Epidermal melanocyte (primary cell): ENCODE data around the gene SSC5D.

ENCODE experiments used
- DNase-seq: peaks from one replicate; pipeline ENCODE4 v3.0.0; 2011; ENCODE audit warnings: low spot score; ENCODE audit not compliant: insufficient read length

SSC5D gene

DNA sequence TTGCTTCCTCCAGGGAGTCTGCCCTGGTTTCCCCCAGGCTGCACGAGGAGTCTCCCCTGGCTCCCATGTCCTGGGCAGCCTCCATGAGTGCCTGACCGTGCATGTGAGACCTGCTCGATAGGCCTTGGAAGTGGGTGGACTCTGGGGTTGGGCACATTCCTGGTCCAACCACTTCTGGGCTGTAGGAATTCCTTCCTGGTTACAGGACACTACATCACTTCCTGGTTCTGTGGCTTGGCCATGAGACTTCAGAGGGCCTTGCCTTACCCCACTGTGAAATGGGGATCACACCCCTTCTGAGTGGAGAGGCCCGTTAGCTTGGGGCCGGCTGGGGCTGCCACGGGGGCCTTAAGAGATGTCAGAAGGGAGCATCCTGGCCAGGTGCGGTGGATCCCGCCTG, 15.8 kb upstream of the SSC5D start:
- no peak for DNase-seq

DNA sequence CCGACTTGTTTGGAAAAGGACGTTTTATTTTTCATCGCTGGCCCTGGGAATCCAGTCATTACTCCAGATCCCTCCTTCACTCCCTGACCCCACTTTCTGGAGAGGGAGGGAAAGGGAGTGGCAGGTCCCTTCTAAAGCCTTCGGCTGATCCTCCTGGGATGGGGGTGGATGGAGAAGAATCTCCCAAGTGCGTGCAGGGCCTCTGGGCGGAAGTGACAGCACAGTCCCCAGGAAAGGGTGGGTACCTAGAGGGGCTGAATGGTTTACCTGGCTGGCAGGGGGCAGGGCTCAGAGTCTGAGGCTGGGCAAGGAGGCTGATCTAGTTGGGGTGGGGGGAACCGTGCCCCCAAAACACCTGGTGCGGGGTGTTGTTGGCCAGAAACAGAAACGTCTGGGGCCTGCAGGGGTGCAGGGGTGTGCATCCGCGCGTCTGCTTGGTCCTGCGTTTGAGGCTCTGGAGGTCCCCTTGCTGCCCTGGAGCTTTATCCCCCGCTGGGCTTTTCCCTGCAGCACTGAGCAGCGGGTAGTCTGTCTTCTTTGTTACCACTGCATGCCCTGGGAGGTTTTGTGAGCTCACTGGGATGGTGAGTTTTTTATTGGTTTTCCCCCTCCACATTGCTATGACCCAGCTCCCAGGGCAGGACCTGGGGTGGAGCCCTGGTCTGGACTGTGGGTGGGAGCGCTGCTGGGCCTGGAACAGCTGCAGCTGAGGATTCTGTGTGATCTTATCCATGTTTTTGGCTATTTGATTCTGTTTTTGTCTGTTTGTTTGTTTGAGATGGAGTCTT, 14.8 kb upstream of the SSC5D start:
- no peak for DNase-seq

DNA sequence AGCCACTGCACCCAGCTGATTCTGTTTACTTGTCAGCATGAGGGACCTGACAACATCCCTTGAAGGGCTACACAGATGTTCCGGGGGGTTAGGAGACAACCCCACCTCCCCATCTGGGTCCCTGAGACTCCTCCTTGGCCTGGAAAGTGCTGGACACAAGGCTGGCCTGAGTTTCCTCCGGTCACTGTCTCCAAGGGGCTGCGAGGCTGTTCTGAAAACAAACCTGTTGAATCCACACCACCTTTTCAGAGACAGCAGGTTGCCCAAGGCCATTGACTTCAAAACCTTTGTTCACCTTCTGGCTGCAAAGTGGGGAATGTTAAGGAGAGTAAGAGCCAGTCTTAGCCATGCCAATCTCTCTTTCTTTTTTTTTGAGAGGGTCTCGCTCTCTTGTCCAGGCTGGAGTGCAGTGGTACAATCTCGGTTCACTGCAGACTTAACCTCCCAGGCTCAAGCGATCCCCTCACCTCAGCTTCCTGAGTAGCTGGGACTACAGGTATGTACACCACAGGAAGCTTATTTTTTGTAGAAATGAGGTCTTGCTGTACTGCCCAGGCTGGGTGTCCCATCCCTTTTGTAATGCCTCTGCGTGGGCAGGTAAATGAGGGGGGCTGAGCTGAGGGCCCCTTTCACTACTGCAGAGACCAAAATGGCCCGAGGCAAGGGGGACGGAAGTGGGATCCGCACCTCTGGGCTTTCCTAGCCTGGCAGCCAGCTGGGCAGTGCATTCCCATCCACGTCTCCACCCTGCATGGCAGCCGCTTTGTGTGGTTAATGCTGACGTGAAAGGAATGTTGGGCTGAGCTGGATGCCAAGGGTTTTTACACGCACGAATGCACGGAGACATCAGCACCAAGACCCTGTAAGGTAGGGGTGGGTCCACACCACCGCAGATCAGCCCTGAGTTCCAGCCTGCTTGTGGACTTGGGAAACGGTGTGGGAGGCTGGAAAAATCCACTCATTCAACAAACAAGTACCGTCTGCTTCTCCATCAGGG, 13.7 kb upstream of the SSC5D start:
- DNase-seq, result no peak

DNA sequence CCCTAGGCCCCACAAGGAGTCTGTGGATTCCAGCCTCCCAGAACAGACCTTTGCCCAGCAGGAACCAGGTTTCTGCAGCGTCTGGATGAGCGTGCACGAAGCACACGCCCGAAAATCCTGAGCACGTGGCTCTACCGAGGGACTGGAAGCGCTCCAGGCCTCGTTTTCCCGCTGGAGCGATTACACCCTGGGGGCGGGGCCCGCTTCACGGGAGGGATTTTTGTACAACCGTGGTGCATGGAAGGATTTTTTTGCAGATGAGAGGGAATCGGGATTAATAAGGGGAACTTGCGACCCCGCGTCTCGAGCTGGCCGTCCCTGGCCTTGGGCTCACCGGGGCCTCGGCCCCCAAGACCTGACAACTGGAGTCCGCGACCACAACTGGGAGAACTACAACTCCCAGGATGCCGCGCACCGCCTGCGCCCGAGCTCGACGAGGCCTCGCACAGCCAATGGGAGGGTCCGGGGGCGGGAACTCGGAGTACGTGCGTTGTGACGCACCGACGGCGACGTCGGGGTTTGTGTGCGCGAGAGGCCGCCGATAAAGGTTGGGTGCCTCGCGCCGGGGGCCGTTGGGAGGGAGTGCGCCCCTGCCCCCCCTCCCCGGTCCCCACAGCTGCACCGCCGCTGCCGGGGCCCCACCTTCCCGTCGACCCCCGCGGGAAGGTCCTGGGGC, 12.0 kb upstream of the SSC5D start, which contains the start of gene ZNF628:
TSS of gene ZNF628 (plus strand) at position 518 of the 676 bp plus-strand sequence. CDS start 3,294 bp downstream, outside the sequence.
- peak; percentile 100 for DNase-seq

DNA sequence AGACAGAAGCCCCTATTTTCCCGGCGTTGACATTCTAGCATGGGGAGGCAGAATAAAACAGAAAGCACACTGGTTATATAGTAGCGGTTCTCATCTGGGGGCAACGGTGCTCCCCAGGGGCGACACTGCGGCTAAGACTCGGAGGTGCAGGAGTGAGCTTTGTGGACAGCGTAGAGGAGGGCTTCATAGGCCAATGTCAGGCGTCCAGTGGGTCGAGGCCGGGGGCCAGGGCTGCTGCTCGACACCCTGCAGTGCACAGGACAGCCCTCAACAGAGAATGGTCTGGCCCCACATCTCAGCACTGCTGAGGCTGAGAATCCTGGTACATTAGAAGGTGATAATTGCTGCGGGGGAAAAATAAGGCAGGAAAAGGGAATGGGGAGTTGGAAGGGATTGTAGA, 10.3 kb upstream of the SSC5D start:
- no peak for DNase-seq

DNA sequence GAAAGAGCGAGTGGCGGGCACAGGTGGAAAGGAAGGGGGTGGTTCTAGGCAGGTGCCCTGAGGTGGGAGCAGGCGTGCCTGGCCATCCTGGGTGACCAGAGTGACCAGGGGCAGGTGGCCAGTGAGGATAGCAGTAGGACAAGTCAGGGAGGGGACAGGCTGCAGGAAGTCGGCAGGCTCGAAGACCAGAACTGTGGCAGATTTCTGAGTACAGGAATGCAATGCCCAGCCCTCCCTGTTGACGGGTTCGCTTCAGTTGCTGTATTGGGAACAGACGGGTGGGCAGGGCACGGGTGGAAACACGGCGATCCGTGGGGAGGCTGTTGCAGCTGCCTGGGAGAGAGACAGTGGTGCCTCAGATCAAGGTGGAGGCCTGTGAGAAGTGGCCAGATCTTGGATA, 9.9 kb upstream of the SSC5D start:
- DNase-seq, result no peak

DNA sequence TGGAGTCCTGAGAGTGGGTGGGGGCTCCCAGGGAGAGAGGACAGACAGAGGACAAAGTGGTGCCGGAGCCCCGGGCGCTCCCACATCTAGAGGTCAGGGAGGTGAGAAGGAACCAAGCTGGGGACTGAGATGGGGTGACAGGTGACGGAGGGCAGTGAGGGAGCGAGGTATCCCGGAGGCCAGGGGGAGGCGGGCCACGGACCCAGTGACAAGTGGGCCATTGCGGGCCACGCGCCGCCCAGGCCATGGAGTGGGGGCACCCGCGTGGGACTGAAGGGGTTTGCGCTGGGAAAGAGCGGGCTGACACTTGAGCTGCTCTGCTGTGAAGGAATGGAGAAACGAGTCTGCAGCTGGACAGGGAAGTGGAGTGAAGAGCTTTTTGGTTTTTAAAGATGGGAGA, 9.2 kb upstream of the SSC5D start:
- DNase-seq, result no peak

DNA sequence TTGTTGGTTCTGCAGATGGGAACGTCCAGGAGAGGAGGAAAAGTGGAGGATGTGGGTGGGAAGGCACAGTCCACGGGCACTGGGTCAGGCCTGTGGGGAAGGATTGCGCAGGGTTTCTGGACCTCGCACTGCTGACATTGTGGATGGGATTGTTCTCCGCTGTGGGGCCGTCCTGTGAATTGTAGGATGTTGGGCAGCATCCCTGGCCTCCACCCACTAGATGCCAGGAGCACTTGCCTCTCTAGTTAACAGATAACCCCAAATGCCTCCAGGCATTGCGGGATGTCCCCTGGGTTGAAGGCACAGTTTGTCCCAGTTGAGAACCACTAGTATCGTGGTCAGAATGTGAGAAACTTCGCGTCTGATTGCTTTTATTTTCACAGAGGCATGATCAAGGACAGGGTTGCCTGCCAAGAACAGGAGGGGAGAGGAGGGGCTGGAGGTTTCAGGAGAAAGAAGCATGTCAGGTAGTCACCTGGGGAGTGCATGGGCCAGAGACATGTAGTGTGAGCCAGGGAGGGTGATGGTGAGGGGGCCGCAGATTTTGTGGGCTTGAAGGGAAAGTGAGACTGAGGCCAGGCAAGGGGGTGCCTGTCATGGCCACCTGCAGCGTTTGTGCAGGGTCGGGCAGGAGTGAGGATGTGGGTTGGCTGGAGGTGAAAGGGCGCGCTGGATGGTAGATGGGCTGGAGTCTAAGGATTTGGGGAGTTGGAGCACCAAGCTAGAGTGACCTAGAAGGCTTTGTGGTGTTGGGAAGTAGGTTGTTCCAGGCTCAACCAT, 8.6 kb upstream of the SSC5D start:
- DNase-seq, result no peak

DNA sequence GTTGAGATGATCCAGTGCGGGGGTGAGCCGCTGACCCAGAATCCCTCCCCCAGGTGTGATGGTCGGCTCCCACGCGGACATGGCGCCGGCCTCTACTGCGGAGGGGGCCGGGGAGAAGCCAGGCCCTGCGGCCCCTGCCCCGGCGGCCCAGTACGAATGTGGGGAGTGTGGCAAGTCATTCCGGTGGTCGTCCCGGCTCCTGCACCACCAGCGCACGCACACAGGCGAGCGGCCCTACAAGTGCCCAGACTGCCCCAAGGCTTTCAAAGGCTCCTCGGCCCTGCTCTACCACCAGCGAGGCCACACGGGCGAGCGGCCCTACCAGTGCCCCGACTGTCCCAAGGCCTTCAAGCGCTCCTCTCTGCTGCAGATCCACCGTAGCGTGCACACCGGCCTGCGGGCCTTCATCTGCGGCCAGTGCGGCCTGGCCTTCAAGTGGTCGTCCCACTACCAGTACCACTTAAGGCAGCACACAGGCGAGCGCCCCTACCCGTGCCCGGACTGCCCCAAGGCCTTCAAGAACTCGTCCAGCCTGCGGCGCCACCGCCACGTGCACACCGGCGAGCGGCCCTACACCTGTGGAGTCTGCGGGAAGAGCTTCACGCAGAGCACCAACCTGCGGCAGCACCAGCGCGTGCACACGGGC, 7.0 kb upstream of the SSC5D start:
- DNase-seq, result no peak

DNA sequence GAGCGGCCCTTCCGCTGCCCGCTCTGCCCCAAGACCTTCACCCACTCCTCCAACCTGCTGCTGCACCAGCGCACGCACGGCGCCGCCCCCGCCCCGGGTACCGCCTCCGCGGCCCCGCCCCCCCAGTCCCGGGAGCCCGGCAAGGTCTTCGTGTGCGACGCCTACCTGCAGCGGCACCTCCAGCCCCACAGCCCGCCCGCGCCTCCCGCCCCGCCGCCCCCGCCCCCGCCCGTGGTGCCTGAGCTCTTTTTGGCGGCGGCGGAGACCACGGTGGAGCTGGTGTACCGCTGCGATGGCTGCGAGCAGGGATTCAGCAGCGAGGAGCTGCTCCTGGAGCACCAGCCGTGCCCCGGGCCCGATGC, 6.5 kb upstream of the SSC5D start:
- no peak for DNase-seq

DNA sequence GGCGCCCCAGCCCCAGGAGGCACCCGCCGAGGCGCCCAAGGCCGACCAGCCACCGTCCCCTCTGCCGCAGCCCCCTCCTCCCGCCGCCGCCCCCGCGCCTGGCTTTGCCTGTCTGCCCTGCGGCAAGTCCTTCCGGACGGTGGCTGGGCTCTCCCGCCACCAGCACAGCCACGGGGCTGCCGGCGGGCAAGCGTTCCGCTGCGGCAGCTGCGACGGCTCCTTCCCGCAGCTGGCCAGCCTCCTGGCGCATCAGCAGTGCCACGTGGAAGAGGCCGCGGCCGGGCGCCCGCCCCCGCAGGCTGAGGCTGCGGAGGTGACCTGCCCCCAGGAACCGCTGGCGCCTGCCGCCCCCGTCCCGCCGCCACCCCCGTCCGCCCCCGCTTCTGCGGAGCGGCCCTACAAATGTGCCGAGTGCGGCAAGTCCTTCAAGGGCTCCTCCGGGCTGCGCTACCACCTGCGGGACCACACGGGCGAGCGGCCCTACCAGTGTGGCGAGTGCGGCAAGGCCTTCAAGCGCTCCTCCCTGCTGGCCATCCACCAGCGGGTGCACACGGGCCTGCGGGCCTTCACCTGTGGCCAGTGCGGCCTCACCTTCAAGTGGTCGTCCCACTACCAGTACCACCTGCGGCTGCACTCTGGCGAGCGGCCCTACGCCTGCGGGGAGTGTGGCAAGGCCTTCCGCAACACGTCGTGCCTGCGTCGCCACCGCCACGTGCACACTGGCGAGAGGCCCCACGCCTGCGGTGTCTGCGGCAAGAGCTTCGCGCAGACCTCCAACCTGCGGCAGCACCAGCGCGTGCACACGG, 5.9 kb upstream of the SSC5D start:
- DNase-seq, result no peak

DNA sequence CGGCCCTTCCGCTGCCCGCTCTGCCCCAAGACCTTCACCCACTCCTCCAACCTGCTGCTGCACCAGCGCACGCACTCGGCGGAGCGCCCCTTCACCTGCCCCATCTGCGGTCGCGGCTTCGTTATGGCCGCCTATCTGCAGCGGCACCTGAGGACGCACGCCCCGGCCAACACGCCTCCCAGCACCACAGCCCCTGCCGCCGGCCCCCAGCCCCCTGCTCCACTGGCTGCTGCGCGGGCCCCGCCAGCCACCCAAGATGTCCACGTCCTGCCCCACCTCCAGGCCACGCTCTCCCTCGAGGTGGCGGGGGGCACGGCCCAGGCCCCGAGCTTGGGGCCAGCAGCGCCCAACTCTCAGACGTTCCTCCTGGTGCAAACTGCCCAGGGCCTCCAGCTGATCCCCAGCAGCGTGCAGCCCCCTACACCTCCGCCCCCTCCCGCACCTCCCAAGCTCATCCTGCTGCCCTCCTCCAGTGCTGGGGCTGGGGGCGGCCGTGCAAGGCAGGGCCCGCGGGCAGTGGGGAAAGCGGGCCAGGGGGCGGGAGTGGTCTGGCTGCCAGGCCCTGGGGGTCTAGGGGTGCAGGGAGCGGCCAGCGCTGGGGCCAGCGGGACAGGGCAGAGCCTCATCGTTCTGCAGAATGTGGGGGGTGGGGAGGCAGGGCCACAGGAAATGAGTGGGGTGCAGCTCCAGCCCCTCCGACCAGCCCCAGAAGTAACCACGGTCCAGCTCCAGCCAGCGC, 5.1 kb upstream of the SSC5D start:
- DNase-seq, result no peak

DNA sequence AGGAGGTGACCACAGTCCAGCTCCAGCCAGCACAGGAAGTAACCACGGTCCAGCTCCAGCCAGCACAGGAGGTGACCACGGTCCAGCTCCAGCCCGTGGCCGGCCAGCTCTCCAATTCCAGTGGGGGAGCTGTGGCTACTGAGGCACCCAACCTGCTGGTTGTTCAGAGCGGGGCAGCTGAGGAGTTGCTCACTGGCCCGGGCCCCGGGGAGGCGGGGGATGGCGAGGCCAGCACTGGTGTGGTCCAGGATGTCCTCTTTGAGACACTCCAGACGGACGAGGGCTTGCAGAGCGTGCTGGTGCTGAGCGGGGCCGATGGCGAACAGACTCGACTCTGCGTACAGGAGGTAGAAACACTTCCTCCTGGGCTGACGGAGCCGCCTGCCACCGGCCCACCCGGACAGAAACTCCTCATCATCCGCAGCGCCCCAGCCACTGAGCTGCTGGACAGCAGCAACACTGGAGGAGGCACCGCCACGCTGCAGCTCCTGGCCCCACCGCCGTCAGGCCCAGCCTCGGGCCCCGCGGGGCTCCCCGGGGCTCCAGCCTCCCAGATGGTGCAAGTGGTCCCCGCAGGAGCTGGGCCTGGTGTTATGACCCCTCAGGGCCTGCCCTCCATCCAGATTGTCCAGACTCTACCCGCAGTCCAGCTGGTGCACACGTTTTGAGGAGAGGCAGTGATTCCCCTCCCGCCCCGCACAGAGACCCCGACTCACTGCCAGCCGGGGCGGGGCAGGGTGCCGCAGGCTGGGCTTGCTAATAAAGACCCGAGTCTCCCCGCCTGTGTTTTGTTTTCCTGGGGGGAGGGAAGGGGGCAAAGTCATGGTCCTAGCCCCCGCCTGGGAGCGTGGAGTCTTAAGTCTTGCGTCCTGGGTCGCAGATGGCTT, 4.3 kb upstream of the SSC5D start:
- no peak for DNase-seq

DNA sequence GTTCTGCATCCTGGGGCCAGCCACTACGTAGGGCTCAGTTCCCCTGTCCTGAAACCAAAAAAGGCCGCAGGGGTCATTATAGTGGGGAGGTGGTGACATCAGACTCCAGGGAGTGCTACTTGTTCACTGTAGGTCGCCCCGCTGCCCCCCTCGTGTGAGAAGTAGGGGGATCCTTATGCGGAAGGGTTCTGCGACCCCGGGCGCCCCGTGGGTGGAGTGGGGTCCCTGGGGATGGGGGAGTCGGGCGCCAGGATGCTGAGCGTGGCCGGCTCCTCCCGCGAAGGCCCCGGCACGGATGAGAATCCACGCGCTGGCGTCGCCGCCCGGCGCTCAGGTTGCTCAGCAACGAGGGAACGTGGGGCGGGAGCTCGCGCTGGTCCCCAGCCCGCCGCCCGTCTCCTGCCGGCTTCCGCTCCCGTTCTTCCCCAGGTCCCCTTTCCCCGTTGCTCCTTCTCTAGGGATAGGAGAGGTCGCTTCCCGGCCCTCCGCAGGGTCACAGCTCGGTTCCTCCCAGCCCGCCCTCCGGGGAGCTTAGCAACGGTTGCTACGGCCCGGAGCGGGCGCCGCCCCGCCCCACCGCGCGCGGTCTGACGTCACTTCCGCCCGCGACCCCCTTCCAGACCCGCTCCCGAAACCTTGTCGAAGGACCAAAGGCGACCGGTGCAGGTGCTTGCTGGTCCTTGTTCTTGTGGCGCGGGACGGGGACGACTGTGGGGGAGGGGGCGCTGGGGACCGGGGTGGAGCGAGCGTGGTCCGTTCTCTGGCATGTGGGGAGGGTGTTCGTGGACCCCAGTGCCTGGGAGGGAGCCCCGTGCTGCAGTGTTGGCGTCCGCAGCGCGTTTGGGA, 3.4 kb upstream of the SSC5D start, which contains the start of gene NAT14:
TSS of gene NAT14 (plus strand) at position 596 of the 846 bp plus-strand sequence. CDS start 521 bp downstream, outside the sequence.
- DNase-seq, result peak; percentile 98

DNA sequence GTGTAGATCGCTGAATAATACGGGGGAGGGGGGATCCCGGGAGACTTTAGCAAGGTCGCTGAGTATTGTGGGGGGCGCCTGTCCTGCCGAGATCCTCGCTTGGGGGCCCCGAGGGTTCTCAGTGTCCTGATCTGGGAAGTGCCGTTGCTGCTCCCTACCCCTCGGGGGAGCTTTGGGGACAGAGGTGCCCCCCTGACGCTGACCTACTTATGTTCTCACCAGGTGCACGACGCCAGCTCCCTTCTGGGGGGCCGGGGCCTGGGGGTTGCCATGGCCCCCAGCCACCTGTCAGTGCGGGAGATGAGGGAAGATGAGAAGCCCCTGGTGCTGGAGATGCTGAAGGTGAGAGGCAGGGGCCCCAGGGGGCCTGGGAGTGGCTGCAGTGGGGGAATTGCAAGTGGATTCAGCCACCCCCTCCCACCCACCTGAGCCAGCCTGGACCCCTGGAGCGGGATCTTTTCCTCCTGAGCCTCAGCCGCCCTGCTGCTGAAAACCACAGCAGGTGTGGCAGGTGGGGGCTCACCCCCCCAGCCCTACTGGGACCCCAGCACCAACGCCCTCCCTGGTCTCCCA, 2.7 kb upstream of the SSC5D start:
- DNase-seq, result no peak
